ENCODE data around the gene PLEK2.

GRCh38 chr14:67456732-67457131 lies 44.8 kb upstream of the PLEK2 start:
- TF ChIP-seq CTCF (IDR thresholded peaks at IDR 0.05; ENCODE audit: extremely low read depth in 1 of 2, insufficient read depth in 1 of 2, low read depth in 1 of 2, low read length in 2 of 2), result no peak
- TF ChIP-seq POLR2A (IDR thresholded peaks at IDR 0.05; ENCODE audit: low read depth, low read length), result no peak
- TF ChIP-seq EZH2 (IDR thresholded peaks at IDR 0.05; ENCODE audit: borderline replicate concordance, low read depth, low read length, severe bottlenecking), result no peak
- no peak for TF ChIP-seq POLR2AphosphoS5 (IDR thresholded peaks at IDR 0.05; ENCODE audit: insufficient read depth, low read depth, low read length)
- no peak for TF ChIP-seq FOS (IDR thresholded peaks at IDR 0.05; ENCODE audit: borderline replicate concordance, insufficient read depth, low read length)
- TF ChIP-seq MYC (IDR thresholded peaks at IDR 0.05; ENCODE audit: low read depth, low read length), result no peak
- no peak for TF ChIP-seq GATA2 (IDR thresholded peaks at IDR 0.05; ENCODE audit: insufficient read depth, insufficient read length, low read depth, low read length)
- no peak for TF ChIP-seq MAX (IDR thresholded peaks at IDR 0.05; ENCODE audit: insufficient read depth, insufficient read length)
